Thoracic aorta (tissue), 2 donors: ENCODE data around the gene DAAM2. TPM values are rescaled to one million over a fixed set of nuclear protein-coding genes. Genes with fewer than 3 reads are reported as not detected.

Experiments used
- ATAC-seq: fragments of 150-250 bp; one replicate; pipeline ENCODE4 v1.8.0; 2017; ENCODE audit warnings: low read depth; ENCODE audit not compliant: insufficient number of reproducible peaks, low FRiP score
- DNase-seq: peaks from one replicate; pipeline ENCODE4 v3.0.0-alpha.2; 2020; ENCODE audit warnings: low spot score
- H3K27ac ChIP-seq, 2 donors: fragments of 200-600 bp; sonication (generic); 1 replicate in 1 of 2; 2 replicates in 1 of 2; pipeline ENCODE4 v1.5.1; 2016; ENCODE audit warnings: mild to moderate bottlenecking in 2 of 2, moderate library complexity in 2 of 2
- H3K27me3 ChIP-seq: fragments of 200-600 bp; sonication (generic); replicated peaks from 2 replicates; pipeline ENCODE4 v1.6.0; 2016; ENCODE audit warnings: mild to moderate bottlenecking; ENCODE audit not compliant: insufficient read depth
- H3K36me3 ChIP-seq: fragments of 200-600 bp; sonication (generic); one replicate; pipeline ENCODE4 v1.5.1; 2016
- H3K4me1 ChIP-seq, 2 donors: fragments of 200-600 bp; sonication (generic); 1 replicate in 1 of 2; 2 replicates in 1 of 2; pipeline versions ENCODE4 v1.5.1 to v1.6.0; 2016; ENCODE audit warnings: low read depth in 2 of 2, mild to moderate bottlenecking in 1 of 2; ENCODE audit not compliant: control insufficient read depth in 1 of 2
- H3K4me3 ChIP-seq: fragments of 200-600 bp; sonication (generic); 2 replicates; pipeline ENCODE4 v1.5.1; 2016; ENCODE audit warnings: mild to moderate bottlenecking
- H3K9me3 ChIP-seq: fragments of 200-600 bp; sonication (generic); 2 replicates; pipeline ENCODE4 v1.5.1; 2016
- CTCF ChIP-seq: fragments of 200-600 bp; sonication (generic); IDR thresholded peaks from one replicate; pipeline ENCODE4 v1.5.1; 2019; ENCODE audit warnings: antibody characterized with exemption
- total RNA-seq, 2 donors: library from RNA; depleted of rRNA; stranded (reverse); fragments of >200 nt; gene quantifications; one replicate each; pipeline versions ENCODE4 v1.1.0 to v1.2.3, GENCODE V29; 2016

The DAAM2 gene
- total RNA-seq, 2 donors from 2014 or later: 61.5 to 71.5 TPM

GRCh38 chr6:39948199-39948791 lies 156.1 kb downstream of the DAAM2 start:
- Histone ChIP-seq H3K4me3 (no peak overlapping the region), H3K9me3 (no peaks in the 10 kb centered on the region), H3K4me1 (peaks cover 11 to 26% of the 10 kb centered on the region in 2 donors), H3K27me3 (no peaks in the 10 kb centered on the region), H3K27ac (no peak overlapping the region), H3K36me3 (no peaks in the 10 kb centered on the region)
- ATAC-seq (no peak), DNase-seq (no peak)
- no peak for TF ChIP-seq CTCF

GRCh38 chr6:39950125-39950720 lies 158.0 kb downstream of the DAAM2 start:
- H3K4me3 ChIP-seq: no peak overlapping the region
- no peaks in the 10 kb centered on the region for H3K27me3 ChIP-seq
- DNase-seq (no peak), ATAC-seq (no peak)
- H3K27ac ChIP-seq: no peak overlapping the region
- no peaks in the 10 kb centered on the region for H3K36me3 ChIP-seq
- H3K4me1 ChIP-seq: peaks cover 11 to 26% of the 10 kb centered on the region in 2 donors
- no peaks in the 10 kb centered on the region for H3K9me3 ChIP-seq
- no peak for TF ChIP-seq CTCF

- Histone ChIP-seq H3K27me3 (no peaks in the 10 kb centered on the region), H3K9me3 (no peaks in the 10 kb centered on the region), H3K4me1 (peaks cover 11 to 26% of the 10 kb centered on the region in 2 donors), H3K36me3 (no peaks in the 10 kb centered on the region), H3K4me3 (no peak overlapping the region), H3K27ac (peak overlapping the region; percentile 46 to 54)
- ATAC-seq (no peak), DNase-seq (no peak)
- no peak for TF ChIP-seq CTCF
Observed at GRCh38 chr6:39951191-39951590, 159.0 kb downstream of the DAAM2 start.

GRCh38 chr6:39951716-39952115 lies 159.5 kb downstream of the DAAM2 start:
- no peak for TF ChIP-seq CTCF
- peak; percentile 67 for ATAC-seq
- no peak for DNase-seq
- no peaks in the 10 kb centered on the region for H3K36me3 ChIP-seq
- H3K4me3 ChIP-seq: no peak overlapping the region
- H3K9me3 ChIP-seq: no peaks in the 10 kb centered on the region
- peaks cover 11 to 26% of the 10 kb centered on the region in 2 donors for H3K4me1 ChIP-seq
- no peaks in the 10 kb centered on the region for H3K27me3 ChIP-seq
- H3K27ac ChIP-seq: peak overlapping the region; percentile 46 to 54

- Histone ChIP-seq H3K27ac (peak overlapping the region; percentile 46 to 54), H3K4me3 (no peak overlapping the region), H3K9me3 (no peaks in the 10 kb centered on the region), H3K36me3 (no peaks in the 10 kb centered on the region), H3K4me1 (peaks cover 11 to 26% of the 10 kb centered on the region in 2 donors), H3K27me3 (no peaks in the 10 kb centered on the region)
- DNase-seq (no peak), ATAC-seq (no peak)
- no peak for TF ChIP-seq CTCF
Observed at GRCh38 chr6:39952167-39952566, 160.0 kb downstream of the DAAM2 start.
